WTC11 (cell line): ENCODE measurements around the gene NRXN3. TPM values are rescaled to one million over a fixed set of nuclear protein-coding genes. Genes with fewer than 3 reads are reported as not detected.

ENCODE experiments used
- ATAC-seq: fragments of 200-7000 bp; cut with Tn5 transposase; 2 replicates; pipeline ENCODE4 v1.10.0; 2021; ENCODE audit warnings: mild to moderate bottlenecking, moderate library complexity
- CTCF ChIA-PET: fragments of 300-600 bp; sonication (Branson Sonifier 250); formaldehyde crosslinking; loops from one replicate; lab custom pipeline; 2021; ENCODE audit warnings: antibody characterized with exemption; lab: Charles Lee
- POLR2A ChIA-PET: fragments of 350-600 bp; sonication (Branson Sonifier 250); formaldehyde crosslinking; loops from one replicate; lab custom pipeline; 2021; ENCODE audit warnings: antibody characterized with exemption; lab: Charles Lee
- DNase-seq: peaks from one replicate; pipeline ENCODE4 v3.0.0; 2021; ENCODE audit warnings: low spot score
- H3K27ac Mint-ChIP-seq: 2 replicates; pipeline ENCODE4 v1.8.0; 2021; ENCODE audit warnings: mixed read lengths
- H3K27me3 Mint-ChIP-seq: 2 replicates; pipeline ENCODE4 v1.8.0; 2021; ENCODE audit warnings: low read depth, mild to moderate bottlenecking, moderate library complexity, mixed read lengths
- H3K36me3 Mint-ChIP-seq: 2 replicates; pipeline ENCODE4 v1.8.0; 2021; ENCODE audit warnings: mixed read lengths
- H3K4me1 Mint-ChIP-seq: 2 replicates; pipeline ENCODE4 v1.8.0; 2022; ENCODE audit warnings: mixed read lengths
- H3K4me3 Mint-ChIP-seq: 2 replicates; pipeline ENCODE4 v1.8.0; 2021; ENCODE audit warnings: mild to moderate bottlenecking, moderate library complexity, mixed read lengths
- H3K9me3 Mint-ChIP-seq: 2 replicates; pipeline ENCODE4 v1.8.0; 2021; ENCODE audit warnings: mixed read lengths
- ATF6 ChIP-seq: sonication (generic); formaldehyde crosslinking; IDR thresholded peaks from 2 replicates; pipeline ENCODE4 v1.8.1; 2023; ENCODE audit warnings: mild to moderate bottlenecking, missing genetic modification reagents
- CBFB ChIP-seq: sonication (generic); formaldehyde crosslinking; IDR thresholded peaks from 2 replicates; pipeline ENCODE4 v1.8.1; 2022; ENCODE audit warnings: mild to moderate bottlenecking, low read depth, missing genetic modification reagents
- CDX4 ChIP-seq: fragments of 250-450 bp; sonication (Bioruptor Pico); IDR thresholded peaks from 2 replicates; pipeline ENCODE4 v1.9.0; 2021; ENCODE audit warnings: moderate library complexity, mild to moderate bottlenecking, inconsistent platforms, borderline replicate concordance
- CREB1 ChIP-seq: sonication (generic); formaldehyde crosslinking; IDR thresholded peaks from 2 replicates; pipeline ENCODE4 v1.8.0; 2023; ENCODE audit warnings: mild to moderate bottlenecking, missing genetic modification reagents
- CREM ChIP-seq: sonication (generic); formaldehyde crosslinking; IDR thresholded peaks from 2 replicates; pipeline ENCODE4 v1.8.1; 2022; ENCODE audit warnings: mild to moderate bottlenecking, missing genetic modification reagents, moderate library complexity
- E2F4 ChIP-seq: sonication (generic); formaldehyde crosslinking; IDR thresholded peaks from 2 replicates; pipeline ENCODE4 v1.8.1; 2022; ENCODE audit warnings: low read depth, mild to moderate bottlenecking, moderate library complexity, missing genetic modification reagents, borderline replicate concordance
- FOXK1 ChIP-seq: sonication (generic); formaldehyde crosslinking; IDR thresholded peaks from 2 replicates; pipeline ENCODE4 v1.8.0; 2022; ENCODE audit warnings: mild to moderate bottlenecking, moderate library complexity, missing genetic modification reagents
- FOXP1 ChIP-seq: sonication (generic); formaldehyde crosslinking; IDR thresholded peaks from 2 replicates; pipeline ENCODE4 v1.8.0; 2022; ENCODE audit warnings: missing genetic modification reagents, mild to moderate bottlenecking, moderate library complexity, borderline replicate concordance
- GRHL2 ChIP-seq: fragments of 250-450 bp; sonication (Bioruptor Pico); IDR thresholded peaks from 2 replicates; pipeline ENCODE4 v1.8.0; 2022; ENCODE audit warnings: mild to moderate bottlenecking, moderate library complexity; ENCODE audit not compliant: insufficient replicate concordance, severe bottlenecking
- KAT7 ChIP-seq: sonication (generic); formaldehyde crosslinking; IDR thresholded peaks from 2 replicates; pipeline ENCODE4 v1.8.1; 2023; ENCODE audit warnings: missing genetic modification reagents, mild to moderate bottlenecking, borderline replicate concordance
- USF2 ChIP-seq: sonication (generic); formaldehyde crosslinking; IDR thresholded peaks from 2 replicates; pipeline ENCODE4 v1.8.1; 2023; ENCODE audit warnings: mild to moderate bottlenecking, missing genetic modification reagents, moderate library complexity
- ZNF281 ChIP-seq: sonication (generic); formaldehyde crosslinking; IDR thresholded peaks from 2 replicates; pipeline ENCODE4 v1.8.0; 2023; ENCODE audit warnings: mild to moderate bottlenecking, missing genetic modification reagents
- ZNF512 ChIP-seq: sonication (generic); formaldehyde crosslinking; IDR thresholded peaks from 2 replicates; pipeline ENCODE4 v1.8.1; 2022; ENCODE audit warnings: missing genetic modification reagents, borderline replicate concordance
- total RNA-seq: library from RNA; stranded (reverse); gene quantifications from 3 replicates; pipeline ENCODE4 v1.2.3, GENCODE V29; 2021
- TF ChIP-seq, protein P1 (sequence below): sonication (generic); formaldehyde crosslinking; conservative IDR thresholded peaks from 2 replicates; pipeline ENCODE4 v1.8.1; 2023; ENCODE audit warnings: mild to moderate bottlenecking, low read depth, missing genetic modification reagents, moderate library complexity
- TF ChIP-seq, protein P2 (sequence below): sonication (generic); formaldehyde crosslinking; IDR thresholded peaks from 2 replicates; pipeline ENCODE4 v1.8.1; 2023; ENCODE audit warnings: mild to moderate bottlenecking, missing genetic modification reagents
- TF ChIP-seq, protein P3 (sequence below): sonication (generic); formaldehyde crosslinking; IDR thresholded peaks from 2 replicates; pipeline ENCODE4 v1.8.1; 2022; ENCODE audit warnings: mild to moderate bottlenecking, missing genetic modification reagents, moderate library complexity, borderline replicate concordance
- TF ChIP-seq, protein P4 (sequence below): fragments of 250-450 bp; sonication (Bioruptor Pico); IDR thresholded peaks from 2 replicates; pipeline ENCODE4 v1.9.0; 2021; ENCODE audit warnings: mild to moderate bottlenecking, borderline replicate concordance

Gene NRXN3
- total RNA-seq, 1 experiment from 2014 or later: 3.0 TPM

DNA sequence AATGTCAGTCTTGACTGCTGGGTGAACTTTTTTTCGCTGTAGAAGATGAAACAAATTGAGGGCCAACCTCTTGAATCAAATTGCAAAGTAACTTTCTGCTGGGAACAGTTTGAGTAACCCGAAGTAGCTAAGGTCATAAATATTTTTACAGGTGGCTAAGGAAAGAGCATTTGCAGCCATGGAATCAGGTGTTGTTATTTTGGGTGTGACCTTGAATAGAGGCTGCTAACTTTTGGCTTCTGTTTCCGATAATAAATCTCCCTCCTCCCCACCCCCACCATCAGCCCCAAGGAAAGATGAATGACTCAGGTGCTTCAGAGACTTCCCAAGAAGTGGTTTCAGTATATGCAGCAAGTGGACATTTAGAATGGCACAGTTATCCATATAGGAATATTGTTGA lies 1469.4 kb downstream of the NRXN3 start:
- no peak for ATAC-seq
- H3K4me1 Mint-ChIP-seq: no peaks in the 10 kb centered on the region
- no peak overlapping the region for H3K4me3 Mint-ChIP-seq
- no peak overlapping the region; the same call in 1 of the 2 replicates for H3K27ac Mint-ChIP-seq
- POLR2A ChIA-PET: no interaction called here
- CTCF ChIA-PET: no interaction called here
- peaks cover 19% of the 10 kb centered on the region for H3K9me3 Mint-ChIP-seq
- no peak for DNase-seq
- no peaks in the 10 kb centered on the region for H3K27me3 Mint-ChIP-seq
- peaks cover 6% of the 10 kb centered on the region; the same call in 1 of the 2 replicates for H3K36me3 Mint-ChIP-seq
- TF ChIP-seq USF2 (CRISPR knock-in tag) (no peak), KAT7 (CRISPR knock-in tag) (no peak), GRHL2 (CRISPR knock-in tag) (no peak), CBFB (CRISPR knock-in tag) (no peak), FOXK1 (CRISPR knock-in tag) (no peak), E2F4 (CRISPR knock-in tag) (no peak), CDX4 (no peak), CREM (CRISPR knock-in tag) (no peak), FOXP1 (CRISPR knock-in tag) (no peak), ZNF512 (CRISPR knock-in tag) (no peak), ATF6 (CRISPR knock-in tag) (no peak), ZNF281 (no peak), CREB1 (CRISPR knock-in tag) (no peak)
- TF ChIP-seq, protein P1, sequence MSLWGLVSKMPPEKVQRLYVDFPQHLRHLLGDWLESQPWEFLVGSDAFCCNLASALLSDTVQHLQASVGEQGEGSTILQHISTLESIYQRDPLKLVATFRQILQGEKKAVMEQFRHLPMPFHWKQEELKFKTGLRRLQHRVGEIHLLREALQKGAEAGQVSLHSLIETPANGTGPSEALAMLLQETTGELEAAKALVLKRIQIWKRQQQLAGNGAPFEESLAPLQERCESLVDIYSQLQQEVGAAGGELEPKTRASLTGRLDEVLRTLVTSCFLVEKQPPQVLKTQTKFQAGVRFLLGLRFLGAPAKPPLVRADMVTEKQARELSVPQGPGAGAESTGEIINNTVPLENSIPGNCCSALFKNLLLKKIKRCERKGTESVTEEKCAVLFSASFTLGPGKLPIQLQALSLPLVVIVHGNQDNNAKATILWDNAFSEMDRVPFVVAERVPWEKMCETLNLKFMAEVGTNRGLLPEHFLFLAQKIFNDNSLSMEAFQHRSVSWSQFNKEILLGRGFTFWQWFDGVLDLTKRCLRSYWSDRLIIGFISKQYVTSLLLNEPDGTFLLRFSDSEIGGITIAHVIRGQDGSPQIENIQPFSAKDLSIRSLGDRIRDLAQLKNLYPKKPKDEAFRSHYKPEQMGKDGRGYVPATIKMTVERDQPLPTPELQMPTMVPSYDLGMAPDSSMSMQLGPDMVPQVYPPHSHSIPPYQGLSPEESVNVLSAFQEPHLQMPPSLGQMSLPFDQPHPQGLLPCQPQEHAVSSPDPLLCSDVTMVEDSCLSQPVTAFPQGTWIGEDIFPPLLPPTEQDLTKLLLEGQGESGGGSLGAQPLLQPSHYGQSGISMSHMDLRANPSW (CRISPR knock-in tag): no peak
- TF ChIP-seq, protein P2, sequence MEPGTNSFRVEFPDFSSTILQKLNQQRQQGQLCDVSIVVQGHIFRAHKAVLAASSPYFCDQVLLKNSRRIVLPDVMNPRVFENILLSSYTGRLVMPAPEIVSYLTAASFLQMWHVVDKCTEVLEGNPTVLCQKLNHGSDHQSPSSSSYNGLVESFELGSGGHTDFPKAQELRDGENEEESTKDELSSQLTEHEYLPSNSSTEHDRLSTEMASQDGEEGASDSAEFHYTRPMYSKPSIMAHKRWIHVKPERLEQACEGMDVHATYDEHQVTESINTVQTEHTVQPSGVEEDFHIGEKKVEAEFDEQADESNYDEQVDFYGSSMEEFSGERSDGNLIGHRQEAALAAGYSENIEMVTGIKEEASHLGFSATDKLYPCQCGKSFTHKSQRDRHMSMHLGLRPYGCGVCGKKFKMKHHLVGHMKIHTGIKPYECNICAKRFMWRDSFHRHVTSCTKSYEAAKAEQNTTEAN (CRISPR knock-in tag): no peak
- TF ChIP-seq, protein P3, sequence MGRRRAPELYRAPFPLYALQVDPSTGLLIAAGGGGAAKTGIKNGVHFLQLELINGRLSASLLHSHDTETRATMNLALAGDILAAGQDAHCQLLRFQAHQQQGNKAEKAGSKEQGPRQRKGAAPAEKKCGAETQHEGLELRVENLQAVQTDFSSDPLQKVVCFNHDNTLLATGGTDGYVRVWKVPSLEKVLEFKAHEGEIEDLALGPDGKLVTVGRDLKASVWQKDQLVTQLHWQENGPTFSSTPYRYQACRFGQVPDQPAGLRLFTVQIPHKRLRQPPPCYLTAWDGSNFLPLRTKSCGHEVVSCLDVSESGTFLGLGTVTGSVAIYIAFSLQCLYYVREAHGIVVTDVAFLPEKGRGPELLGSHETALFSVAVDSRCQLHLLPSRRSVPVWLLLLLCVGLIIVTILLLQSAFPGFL (CRISPR knock-in tag): no peak
- TF ChIP-seq, protein P4, sequence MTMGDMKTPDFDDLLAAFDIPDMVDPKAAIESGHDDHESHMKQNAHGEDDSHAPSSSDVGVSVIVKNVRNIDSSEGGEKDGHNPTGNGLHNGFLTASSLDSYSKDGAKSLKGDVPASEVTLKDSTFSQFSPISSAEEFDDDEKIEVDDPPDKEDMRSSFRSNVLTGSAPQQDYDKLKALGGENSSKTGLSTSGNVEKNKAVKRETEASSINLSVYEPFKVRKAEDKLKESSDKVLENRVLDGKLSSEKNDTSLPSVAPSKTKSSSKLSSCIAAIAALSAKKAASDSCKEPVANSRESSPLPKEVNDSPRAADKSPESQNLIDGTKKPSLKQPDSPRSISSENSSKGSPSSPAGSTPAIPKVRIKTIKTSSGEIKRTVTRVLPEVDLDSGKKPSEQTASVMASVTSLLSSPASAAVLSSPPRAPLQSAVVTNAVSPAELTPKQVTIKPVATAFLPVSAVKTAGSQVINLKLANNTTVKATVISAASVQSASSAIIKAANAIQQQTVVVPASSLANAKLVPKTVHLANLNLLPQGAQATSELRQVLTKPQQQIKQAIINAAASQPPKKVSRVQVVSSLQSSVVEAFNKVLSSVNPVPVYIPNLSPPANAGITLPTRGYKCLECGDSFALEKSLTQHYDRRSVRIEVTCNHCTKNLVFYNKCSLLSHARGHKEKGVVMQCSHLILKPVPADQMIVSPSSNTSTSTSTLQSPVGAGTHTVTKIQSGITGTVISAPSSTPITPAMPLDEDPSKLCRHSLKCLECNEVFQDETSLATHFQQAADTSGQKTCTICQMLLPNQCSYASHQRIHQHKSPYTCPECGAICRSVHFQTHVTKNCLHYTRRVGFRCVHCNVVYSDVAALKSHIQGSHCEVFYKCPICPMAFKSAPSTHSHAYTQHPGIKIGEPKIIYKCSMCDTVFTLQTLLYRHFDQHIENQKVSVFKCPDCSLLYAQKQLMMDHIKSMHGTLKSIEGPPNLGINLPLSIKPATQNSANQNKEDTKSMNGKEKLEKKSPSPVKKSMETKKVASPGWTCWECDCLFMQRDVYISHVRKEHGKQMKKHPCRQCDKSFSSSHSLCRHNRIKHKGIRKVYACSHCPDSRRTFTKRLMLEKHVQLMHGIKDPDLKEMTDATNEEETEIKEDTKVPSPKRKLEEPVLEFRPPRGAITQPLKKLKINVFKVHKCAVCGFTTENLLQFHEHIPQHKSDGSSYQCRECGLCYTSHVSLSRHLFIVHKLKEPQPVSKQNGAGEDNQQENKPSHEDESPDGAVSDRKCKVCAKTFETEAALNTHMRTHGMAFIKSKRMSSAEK (CRISPR knock-in tag): no peak
